Osteoblast (primary cell): ENCODE data around the gene ZNF618. TPM values are rescaled to one million over a fixed set of nuclear protein-coding genes. Genes with fewer than 3 reads are reported as not detected.

Source experiments
- DNase-seq: peaks from one replicate; pipeline ENCODE4 v3.0.0; 2011; ENCODE audit warnings: low spot score, mixed read lengths; ENCODE audit not compliant: insufficient read length; ENCODE audit errors: missing footprints
- H2AFZ ChIP-seq: 2 replicates; pipeline ENCODE4 v1.6.0; 2011; ENCODE audit warnings: mild to moderate bottlenecking, low read length
- H3K27ac ChIP-seq: 2 replicates; pipeline ENCODE4 v1.5.1; 2011; ENCODE audit warnings: mild to moderate bottlenecking, low read depth, low read length, moderate library complexity
- H3K27me3 ChIP-seq: 2 replicates; pipeline ENCODE4 v1.6.0; 2012; ENCODE audit warnings: mild to moderate bottlenecking, control low read depth, inconsistent platforms, low read length, moderate library complexity; ENCODE audit not compliant: insufficient read depth
- H3K36me3 ChIP-seq: 2 replicates; pipeline ENCODE4 v1.5.1; 2011; ENCODE audit warnings: mild to moderate bottlenecking, low read length, control low read depth, moderate library complexity; ENCODE audit not compliant: insufficient read depth
- H3K4me1 ChIP-seq: 2 replicates; pipeline ENCODE4 v1.5.1; 2011; ENCODE audit warnings: mild to moderate bottlenecking, low read length, control low read depth, moderate library complexity; ENCODE audit not compliant: insufficient read depth
- H3K4me2 ChIP-seq: 2 replicates; pipeline ENCODE4 v1.6.0; 2011; ENCODE audit warnings: mild to moderate bottlenecking, low read length; ENCODE audit not compliant: insufficient read depth
- H3K4me3 ChIP-seq: fragments of 200-600 bp; sonication (generic); 3 replicates; pipeline ENCODE4 v1.5.1; 2012; ENCODE audit warnings: mild to moderate bottlenecking, low read length, inconsistent platforms; ENCODE audit not compliant: insufficient read depth
- H3K79me2 ChIP-seq: 2 replicates; pipeline ENCODE4 v1.6.0; 2012; ENCODE audit warnings: mild to moderate bottlenecking, low read length, control low read depth, inconsistent platforms; ENCODE audit not compliant: insufficient read depth
- H3K9me3 ChIP-seq: 2 replicates; pipeline ENCODE4 v1.5.1; 2011; ENCODE audit warnings: low read depth, low read length, control low read depth
- H4K20me1 ChIP-seq: 2 replicates; pipeline ENCODE4 v1.6.0; 2012; ENCODE audit warnings: mild to moderate bottlenecking, low read length, control low read depth; ENCODE audit not compliant: insufficient read depth
- CTCF ChIP-seq: IDR thresholded peaks from 2 replicates; pipeline ENCODE4 v1.5.1; 2011; ENCODE audit warnings: mild to moderate bottlenecking, low read depth, low read length, moderate library complexity; ENCODE audit errors: extremely low read depth
- total RNA-seq: library from RNA; depleted of rRNA; stranded (reverse); fragments of >200 nt; gene quantifications from 2 replicates; pipeline ENCODE4 v1.2.3, GENCODE V29; 2012

The ZNF618 gene
- total RNA-seq, 1 donor: 10.1 TPM

DNA sequence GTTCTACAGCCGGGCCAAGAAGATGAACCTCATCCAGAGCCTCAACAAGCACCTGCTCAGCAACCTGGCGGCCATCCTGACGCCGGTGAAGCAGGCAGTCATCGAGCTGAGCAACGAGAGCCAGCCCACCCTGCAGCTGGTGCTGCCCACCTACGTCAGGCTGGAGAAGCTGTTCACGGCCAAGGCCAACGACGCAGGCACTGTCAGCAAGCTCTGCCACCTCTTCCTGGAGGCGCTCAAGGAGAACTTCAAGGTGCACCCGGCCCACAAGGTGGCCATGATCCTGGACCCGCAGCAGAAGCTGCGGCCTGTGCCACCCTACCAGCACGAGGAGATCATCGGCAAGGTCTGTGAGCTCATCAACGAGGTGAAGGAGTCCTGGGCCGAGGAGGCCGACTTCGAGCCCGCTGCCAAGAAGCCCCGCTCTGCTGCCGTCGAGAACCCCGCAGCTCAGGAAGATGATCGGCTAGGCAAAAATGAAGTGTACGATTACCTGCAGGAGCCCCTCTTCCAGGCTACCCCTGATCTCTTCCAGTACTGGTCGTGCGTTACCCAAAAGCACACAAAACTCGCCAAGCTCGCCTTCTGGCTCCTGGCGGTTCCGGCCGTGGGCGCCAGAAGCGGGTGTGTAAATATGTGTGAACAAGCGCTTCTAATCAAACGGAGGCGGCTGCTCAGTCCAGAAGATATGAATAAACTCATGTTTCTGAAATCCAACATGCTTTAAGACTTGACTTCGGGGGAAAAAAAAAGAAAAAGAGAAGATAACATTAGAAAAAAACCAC lies 173.5 kb downstream of the ZNF618 start:
- Histone ChIP-seq H3K9me3 (no peaks in the 10 kb centered on the region), H3K4me2 (no peak overlapping the region), H3K36me3 (peaks cover 36% of the 10 kb centered on the region), H3K79me2 (no peaks in the 10 kb centered on the region), H3K4me1 (no peaks in the 10 kb centered on the region), H3K4me3 (no peak overlapping the region), H3K27me3 (no peaks in the 10 kb centered on the region), H3K27ac (no peak overlapping the region), H2AFZ (no peak overlapping the region), H4K20me1 (no peaks in the 10 kb centered on the region)
- peak; percentile 29 for DNase-seq
- TF ChIP-seq CTCF: no peak

DNA sequence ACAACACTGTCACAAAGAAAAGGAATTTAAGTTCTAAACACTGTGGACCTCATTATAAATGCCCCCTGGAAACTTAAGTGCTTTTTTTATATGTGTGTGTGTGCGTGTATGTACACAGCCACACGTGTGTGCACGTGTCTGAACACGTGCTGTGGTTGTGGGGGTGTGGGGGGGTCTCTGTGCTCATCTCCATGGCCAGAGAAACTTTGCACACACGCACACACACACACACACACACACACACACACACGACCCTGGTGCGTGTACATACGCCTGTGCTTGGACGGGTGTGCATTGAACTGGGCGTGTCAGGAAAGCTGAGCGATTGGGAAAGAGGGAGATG lies 174.1 kb downstream of the ZNF618 start:
- TF ChIP-seq CTCF: no peak
- Histone ChIP-seq H3K4me3 (no peak overlapping the region), H3K9me3 (no peaks in the 10 kb centered on the region), H2AFZ (no peak overlapping the region), H3K27ac (no peak overlapping the region), H3K27me3 (no peaks in the 10 kb centered on the region), H3K79me2 (no peaks in the 10 kb centered on the region), H3K36me3 (peaks cover 36% of the 10 kb centered on the region), H3K4me2 (no peak overlapping the region), H4K20me1 (no peaks in the 10 kb centered on the region), H3K4me1 (no peaks in the 10 kb centered on the region)
- no peak for DNase-seq

GRCh38 chr9:114050646-114051045 lies 174.5 kb downstream of the ZNF618 start:
- Histone ChIP-seq H3K79me2 (no peaks in the 10 kb centered on the region), H3K27me3 (no peaks in the 10 kb centered on the region), H4K20me1 (no peaks in the 10 kb centered on the region), H3K4me3 (no peak overlapping the region), H3K4me1 (no peaks in the 10 kb centered on the region), H3K27ac (no peak overlapping the region), H3K9me3 (no peaks in the 10 kb centered on the region), H2AFZ (no peak overlapping the region), H3K4me2 (no peak overlapping the region), H3K36me3 (peaks cover 36% of the 10 kb centered on the region)
- TF ChIP-seq CTCF: no peak
- DNase-seq: peak; percentile 77

DNA sequence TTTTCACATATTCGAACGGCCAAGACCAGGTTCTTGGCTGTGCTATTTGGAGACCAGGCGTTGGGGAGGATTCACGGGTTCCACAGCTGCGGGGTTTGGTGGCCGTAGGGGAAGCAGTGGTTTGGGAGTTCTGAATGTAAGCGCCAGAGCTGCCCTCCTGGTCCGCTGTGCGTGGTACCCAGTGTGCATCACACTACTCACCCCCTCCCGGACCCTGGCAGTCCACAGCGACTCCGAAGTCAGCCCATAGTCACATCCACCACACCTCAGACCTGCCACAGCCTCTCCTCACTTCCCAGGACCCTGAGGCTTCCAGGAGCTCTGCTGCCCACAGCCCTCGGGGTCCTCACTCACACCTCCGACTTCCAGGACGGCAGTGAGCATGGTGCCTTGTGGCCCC lies 175.2 kb downstream of the ZNF618 start:
- H3K27me3 ChIP-seq: no peaks in the 10 kb centered on the region
- DNase-seq: peak; percentile 31
- no peak overlapping the region for H3K4me3 ChIP-seq
- no peaks in the 10 kb centered on the region for H3K9me3 ChIP-seq
- no peaks in the 10 kb centered on the region for H4K20me1 ChIP-seq
- no peaks in the 10 kb centered on the region for H3K4me1 ChIP-seq
- H3K27ac ChIP-seq: no peak overlapping the region
- H3K79me2 ChIP-seq: no peaks in the 10 kb centered on the region
- TF ChIP-seq CTCF: no peak
- H3K36me3 ChIP-seq: peaks cover 36% of the 10 kb centered on the region
- no peak overlapping the region for H3K4me2 ChIP-seq
- no peak overlapping the region for H2AFZ ChIP-seq
